NCI-H187 treated with DMSO at 0.1 percent for 48 hours (cell line): Measurements from ENCODE around the gene NAA10.
A peak's percentile ranks its signal among the peaks of the same experiment; 100 is the strongest.
"Not testable (repeated sequence)": the region's sequence is repeated elsewhere in the genome, so short reads cannot be mapped to it uniquely, and the experiment has no call there.

ENCODE experiments used
- DNase-seq: peaks from one replicate; lab custom pipeline; 2025; lab: John Stamatoyannopoulos, UW

NAA10 gene

GRCh38 chrX:153934762-153935325 is at the start of gene NAA10:
Gene NAA10, minus strand, starts transcription at chrX:153935037. Its CDS starts 133 bp downstream, at chrX:153934904.
- DNase-seq = no peak

GRCh38 chrX:153983321-153983801 is 48.5 kb upstream of the NAA10 start:
- DNase-seq = no peak

GRCh38 chrX:153981771-153982533 is 47.1 kb upstream of the NAA10 start:
- DNase-seq = no peak

GRCh38 chrX:153981231-153981630 is 46.4 kb upstream of the NAA10 start:
- DNase-seq = no peak

- DNase-seq = not testable (repeated sequence)
Observed at GRCh38 chrX:153980394-153980793, 45.6 kb upstream of the NAA10 start.

GRCh38 chrX:153974726-153975286 is 40.0 kb upstream of the NAA10 start:
- no peak for DNase-seq

GRCh38 chrX:153974003-153974725 is 39.3 kb upstream of the NAA10 start:
- no peak for DNase-seq

GRCh38 chrX:153973127-153974002 is 38.5 kb upstream of the NAA10 start:
- no peak for DNase-seq

- peak; percentile 51 for DNase-seq
Observed at GRCh38 chrX:153972368-153973126, 37.7 kb upstream of the NAA10 start, which contains the start of gene TMEM187. Gene TMEM187, plus strand, starts transcription at chrX:153972754. Its CDS starts 9,309 bp downstream, at chrX:153982063.

- DNase-seq = peak; percentile 77
Observed at GRCh38 chrX:153971450-153972367, 36.9 kb upstream of the NAA10 start, which contains the start of gene HCFC1. Gene HCFC1, minus strand, starts transcription at chrX:153971818. Its CDS starts 978 bp downstream, at chrX:153970840.

- peak; percentile 71 for DNase-seq
Observed at GRCh38 chrX:153971124-153971449, 36.2 kb upstream of the NAA10 start.

- peak; percentile 77 for DNase-seq
Observed at GRCh38 chrX:153970357-153971123, 35.7 kb upstream of the NAA10 start.

- DNase-seq = peak; percentile 40
Observed at GRCh38 chrX:153969904-153970356, 35.1 kb upstream of the NAA10 start.

- no peak for DNase-seq
Observed at GRCh38 chrX:153969125-153969903, 34.5 kb upstream of the NAA10 start.

GRCh38 chrX:153968754-153969124 is 33.9 kb upstream of the NAA10 start:
- no peak for DNase-seq

- DNase-seq = no peak
Observed at GRCh38 chrX:153968255-153968654, 33.4 kb upstream of the NAA10 start.

- peak; percentile 63 for DNase-seq
Observed at GRCh38 chrX:153967536-153968224, 32.8 kb upstream of the NAA10 start.
